Limb (tissue), 2 donors: ENCODE data around the gene MAP3K4.

Experiments
- DNase-seq, 2 donors: peaks; one replicate each; pipeline ENCODE4 v3.0.0-alpha.2; 2016; ENCODE audit errors: extremely low spot score in 2 of 2

Gene MAP3K4

DNA sequence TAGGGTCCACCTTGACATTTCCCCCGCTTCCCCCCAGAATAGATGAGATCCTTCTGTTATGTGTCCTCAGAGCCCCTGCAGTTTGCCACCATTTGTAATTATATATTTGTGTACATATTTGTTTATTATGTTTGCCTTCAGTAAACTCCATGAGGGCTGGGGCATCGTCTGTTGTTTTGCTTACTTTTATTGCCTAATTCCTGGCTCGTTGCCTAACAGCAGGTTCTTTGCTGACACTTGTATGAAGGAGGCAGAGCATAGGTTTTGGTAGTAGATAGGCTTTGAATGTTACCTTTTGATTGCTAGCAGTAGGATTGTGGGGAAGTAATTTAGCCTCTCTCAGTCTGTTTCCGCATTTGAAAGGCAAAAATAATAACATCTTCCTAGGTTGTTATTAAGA lies 9.9 kb downstream of the MAP3K4 start:
- no peak for DNase-seq

DNA sequence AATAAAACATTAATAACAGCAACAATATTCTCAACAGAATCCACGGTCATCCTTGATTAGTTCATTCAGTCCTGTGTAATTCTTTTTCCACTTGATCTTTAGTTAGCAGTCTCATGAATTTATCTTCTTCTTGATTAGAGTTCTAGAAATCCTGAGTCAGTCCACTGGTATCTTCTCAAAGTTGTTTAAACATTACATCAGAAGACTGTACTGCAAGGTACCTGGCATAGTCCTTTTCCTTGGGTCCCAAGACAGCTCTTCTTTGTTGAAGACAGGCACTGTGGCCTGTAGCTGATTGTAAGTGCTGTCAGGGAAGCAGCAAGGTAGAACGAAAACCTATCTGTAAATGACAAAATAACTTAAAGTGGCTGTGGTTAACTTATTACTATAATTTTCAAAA lies 11.8 kb downstream of the MAP3K4 start:
- DNase-seq = no peak

DNA sequence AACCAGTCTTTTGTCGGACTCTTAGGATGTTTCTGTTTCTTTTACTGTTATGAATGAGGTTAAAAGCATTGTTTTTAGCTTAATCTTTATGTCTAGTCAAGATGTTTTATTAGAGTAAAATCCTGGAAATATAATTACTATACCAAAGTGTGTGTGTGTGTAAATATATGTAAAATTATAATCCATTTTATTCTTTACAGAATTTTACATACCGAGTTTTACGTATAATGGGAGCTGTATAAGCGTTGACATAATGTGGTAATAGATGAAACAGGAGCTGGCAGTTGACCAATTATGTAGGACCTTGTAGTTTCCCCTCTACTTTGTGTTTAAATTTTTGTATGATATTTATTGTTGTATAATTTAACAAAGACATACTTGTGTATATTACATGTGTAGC lies 16.7 kb downstream of the MAP3K4 start:
- no peak for DNase-seq

DNA sequence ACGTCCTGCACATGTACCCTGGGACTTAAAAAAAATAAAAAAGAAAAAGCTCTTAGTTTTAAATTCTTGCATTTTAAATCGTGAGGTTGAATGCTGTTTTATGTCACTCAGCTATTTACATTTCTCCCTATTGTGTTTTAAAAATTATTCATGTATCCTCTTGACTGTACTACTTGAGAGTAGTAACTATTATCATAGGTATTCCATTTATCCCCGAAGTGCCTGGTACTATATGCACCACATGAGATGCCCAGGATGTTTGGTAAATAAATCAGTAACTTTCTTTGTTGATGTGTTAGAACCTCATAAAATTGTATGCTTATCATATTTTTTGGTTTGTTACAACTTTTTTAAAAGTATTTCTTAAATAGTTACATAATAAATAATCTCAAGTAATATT lies 18.4 kb downstream of the MAP3K4 start:
- no peak for DNase-seq

DNA sequence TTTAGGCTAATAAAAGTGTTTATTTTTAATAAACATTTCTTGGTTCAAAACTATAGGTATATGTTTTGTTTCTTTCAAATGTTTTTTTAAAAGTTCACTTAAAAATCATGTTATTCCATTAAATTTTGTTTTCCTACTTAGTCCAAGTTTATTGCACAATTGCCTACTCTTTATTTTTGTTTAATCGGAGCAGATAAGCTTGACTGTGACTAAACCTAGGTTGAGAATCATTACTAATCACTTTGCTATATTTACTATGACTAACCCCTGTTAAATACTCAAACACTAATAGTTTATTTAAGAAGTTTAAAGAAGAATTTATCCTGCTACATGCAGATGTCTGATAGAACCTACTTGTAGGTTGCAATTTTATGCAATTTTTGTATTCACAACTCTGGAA lies 18.8 kb downstream of the MAP3K4 start:
- DNase-seq = no peak

DNA sequence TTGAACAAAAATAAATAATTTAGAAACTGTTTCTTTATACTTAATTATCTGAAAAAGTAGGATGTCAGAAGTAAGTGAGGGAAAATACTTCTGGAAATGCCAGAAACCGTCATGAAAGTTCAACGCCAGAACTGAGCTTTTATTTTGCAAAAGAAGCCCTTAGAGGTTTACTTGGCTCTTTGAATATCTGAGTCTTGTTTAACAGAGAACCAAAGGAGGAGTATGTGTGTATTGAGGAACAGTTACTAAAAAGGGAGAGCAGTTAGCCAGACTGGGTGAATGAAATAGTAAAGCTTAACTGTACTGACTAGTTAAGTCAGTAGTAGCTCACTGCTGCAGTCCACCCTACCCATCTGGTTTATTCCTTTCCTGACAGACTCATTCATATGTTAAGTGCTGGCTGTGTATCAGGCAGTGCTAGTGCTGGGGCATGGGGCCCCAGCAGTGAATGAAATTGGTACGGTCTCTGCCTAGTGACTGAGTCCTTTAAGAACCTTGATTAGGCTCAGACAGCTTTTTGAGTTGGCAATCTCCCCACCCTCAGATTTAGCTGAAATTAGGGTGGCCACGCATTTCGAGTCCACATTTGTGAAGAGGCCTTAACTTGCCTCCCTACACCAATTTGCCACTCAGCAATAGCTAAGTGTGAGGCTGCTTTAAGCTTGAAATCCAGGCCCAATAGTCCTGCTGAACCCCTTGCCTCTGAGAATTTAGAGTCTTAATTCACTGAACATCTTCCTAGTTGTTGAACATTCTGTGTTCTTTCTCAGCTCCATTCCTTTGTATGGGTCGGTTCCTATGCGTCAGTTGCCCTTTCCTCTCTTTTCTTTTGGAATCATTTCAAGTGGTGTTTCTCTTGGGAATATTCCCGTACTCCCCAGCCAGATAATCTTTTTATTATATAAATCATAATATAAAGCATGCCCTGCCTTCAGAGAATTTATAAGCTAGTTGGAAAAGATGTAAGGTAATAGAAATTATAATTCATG lies 20.2 kb downstream of the MAP3K4 start:
- DNase-seq = no peak

DNA sequence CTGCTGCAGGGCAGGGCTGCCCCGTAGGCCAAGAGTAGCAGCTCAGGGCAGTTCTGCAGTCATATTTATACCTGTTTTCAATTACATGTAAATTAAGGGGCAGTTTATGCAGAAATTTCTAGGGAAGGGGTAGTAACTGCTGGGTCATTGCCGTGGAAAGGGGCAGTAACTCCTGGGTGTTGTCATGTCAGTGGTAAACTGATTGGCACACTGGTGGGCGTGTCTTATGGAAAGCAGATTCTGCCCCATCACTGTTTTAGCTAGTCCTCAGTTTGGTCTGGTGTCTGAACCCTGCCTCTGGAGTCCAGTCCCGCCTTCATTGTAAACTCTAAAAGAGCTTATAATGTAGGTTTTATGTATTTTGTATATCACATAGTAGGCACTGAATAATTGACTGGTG lies 22.1 kb downstream of the MAP3K4 start:
- DNase-seq = no peak

DNA sequence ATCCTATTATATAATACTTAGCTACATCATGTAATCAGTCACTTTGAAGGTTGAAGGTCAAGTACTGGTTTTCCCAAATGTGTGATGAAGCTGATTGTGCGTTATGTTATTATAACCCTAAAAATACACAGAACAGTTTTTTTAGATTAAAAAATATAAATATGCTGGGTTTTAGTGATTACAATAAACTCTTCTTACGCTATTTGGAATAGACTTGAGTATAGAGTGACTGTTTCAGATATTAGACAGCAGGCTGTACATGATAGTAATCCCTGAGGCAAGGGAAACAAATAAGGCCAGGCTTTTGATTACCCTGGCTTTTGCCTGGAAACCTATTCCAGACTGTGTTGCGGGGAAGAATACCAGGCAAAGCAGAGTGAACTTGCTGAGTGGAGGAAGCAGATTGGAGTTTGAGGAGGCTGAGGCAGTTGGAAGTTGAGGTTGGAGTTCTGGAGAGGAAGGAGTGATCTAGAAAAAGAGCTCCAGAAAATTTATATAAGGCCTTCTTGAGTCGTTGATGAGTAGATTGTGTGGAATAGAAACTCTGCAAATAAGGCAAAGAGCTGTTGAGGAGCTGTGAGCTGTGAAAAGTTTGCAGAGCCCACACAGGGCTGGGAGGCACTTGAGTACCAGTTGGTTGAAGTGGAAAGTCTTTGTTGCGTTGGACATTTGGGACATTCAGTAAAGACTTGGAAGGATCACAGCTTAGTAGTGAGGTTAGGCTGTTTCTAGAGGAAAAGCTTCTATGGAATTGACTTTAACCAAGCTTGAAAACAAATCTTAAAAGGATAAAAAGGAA lies 26.4 kb downstream of the MAP3K4 start:
- DNase-seq = no peak

DNA sequence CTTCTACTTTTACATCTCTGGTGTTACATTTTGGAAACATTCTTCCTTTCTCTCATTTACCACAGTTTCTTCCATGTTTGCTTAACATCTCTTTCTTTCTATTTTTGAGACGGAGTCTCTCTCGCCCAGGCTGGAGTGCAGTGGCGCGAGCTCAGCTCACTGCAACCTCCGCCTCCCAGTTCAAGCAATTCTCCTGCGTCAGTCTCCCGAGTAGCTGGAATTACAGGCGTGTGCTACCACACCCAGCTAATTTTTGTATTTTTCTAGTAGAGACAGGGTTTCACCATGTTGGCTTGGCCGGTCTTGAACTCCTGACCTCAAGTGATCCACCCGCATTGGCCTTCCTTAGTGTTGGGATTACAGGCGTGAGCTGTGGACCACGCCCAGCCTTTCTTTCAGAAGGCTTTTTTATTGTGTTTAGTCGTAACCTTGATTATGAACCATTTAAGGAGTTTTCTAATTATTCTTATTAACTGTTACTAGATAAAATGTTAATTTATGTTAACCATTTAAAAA lies 27.8 kb downstream of the MAP3K4 start:
- DNase-seq = no peak

DNA sequence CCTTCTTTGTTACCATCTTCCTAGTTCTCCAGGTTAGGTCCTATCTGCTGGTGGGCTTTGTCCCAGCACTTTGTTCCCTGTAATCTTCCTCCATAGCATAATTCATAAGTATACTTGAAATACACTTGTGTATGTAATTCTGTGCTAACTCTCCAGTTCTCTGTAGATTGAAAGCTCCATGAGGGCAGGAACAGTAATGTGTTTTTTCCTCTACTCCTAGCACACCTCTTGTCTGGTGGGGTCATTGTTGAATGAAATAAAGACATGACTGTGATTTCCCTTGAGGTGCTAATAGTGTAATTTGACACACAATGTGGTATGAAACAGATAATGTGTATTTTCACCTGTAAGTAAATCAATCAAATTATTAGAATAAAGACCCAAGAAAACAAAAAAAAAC lies 30.0 kb downstream of the MAP3K4 start:
- no peak for DNase-seq

DNA sequence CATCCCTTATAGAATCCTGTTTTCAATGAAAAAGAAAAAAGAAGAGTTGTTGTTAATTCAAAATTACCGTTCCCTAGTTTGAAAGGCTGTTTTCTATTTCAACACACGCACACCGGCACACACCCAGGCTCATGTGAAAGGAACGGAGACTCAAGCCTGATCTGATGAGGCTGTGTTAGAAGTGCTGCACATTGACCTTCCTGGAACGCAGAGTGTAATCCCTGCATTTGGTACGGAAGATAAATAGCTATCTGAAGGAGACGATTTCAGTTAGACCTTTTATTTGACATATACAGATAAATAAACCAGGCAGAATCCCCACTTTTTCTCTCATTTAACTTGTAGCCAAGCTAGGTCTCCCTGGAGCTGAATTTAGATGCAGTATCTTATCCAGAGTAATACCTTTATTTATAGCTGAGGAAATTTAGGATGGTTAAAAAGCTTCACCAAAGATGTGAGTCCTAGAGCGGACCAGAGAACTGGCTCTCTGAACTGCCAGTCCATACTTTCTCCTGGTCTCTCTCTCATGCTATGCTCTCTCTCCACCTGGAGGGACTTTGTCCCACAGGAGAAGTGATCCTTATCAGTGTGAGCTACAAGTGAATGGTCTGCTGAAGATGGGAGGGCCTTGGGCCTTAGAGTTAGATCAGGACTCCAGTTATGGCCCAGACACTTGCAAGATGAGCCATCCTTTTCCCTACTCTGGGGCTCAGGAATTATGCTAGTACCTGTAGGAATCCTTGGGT lies 30.6 kb downstream of the MAP3K4 start:
- no peak for DNase-seq

DNA sequence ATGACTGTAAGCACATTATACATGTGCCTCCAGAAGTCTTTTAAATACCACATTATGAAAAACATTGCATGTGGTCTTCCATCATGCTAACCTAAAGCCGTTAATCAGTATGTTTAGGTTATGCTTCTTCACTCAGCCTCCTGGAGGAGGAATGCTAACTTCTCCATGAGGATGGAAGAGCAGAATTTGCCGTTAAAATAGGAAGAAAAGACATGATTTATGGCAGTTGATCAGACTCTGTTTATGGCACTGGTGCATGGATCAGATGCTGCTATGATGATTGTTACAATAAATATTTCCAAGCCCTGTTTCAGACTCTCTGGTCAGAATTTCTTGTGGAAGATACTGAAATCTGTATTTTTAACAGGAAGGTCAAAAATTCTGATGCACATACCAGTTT lies 31.7 kb downstream of the MAP3K4 start:
- DNase-seq = no peak

DNA sequence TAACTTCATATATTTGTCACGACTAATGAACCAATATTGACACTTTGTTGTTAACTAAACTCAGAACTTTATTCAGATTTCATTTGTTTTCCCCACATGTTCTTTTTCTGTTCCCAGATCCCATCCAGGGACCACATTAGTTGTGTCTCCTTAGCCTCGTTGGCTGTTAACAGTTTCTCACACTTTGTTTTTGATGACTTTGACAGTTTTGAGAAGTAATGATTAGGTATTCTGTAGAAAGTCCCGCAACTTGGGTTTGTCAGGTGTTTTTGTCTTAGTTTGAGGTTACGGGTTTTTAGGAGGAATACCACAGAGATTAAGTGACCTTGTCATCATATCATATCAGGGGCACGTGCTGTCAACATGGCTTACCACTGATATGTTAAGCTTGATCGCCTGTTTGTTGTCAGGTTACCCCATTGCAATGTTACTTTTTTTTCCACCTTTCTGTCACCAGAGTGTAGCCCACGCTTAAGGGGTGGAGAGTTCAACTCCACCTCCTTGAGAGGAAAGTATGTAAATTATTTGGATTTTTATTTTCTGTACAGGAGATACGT lies 32.9 kb downstream of the MAP3K4 start:
- no peak for DNase-seq

DNA sequence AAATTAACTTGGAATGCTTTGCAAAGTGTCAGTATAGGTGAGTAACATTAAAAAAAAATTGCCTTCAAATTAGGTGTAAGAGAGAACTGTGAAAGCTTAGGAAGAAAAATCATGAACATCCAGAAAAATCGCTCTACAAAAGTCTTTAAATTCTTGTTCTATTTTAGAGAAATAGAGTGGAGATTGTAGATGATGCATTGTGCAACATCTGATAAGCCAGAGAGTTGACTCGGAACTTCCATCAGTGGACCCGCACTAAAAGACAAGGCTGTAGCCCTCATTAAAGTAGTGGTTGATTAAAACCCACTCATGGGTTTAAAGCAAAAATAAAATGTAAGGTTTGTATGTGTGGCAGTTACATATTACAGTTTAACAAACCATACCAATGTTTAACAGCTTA lies 35.8 kb downstream of the MAP3K4 start:
- DNase-seq = no peak

DNA sequence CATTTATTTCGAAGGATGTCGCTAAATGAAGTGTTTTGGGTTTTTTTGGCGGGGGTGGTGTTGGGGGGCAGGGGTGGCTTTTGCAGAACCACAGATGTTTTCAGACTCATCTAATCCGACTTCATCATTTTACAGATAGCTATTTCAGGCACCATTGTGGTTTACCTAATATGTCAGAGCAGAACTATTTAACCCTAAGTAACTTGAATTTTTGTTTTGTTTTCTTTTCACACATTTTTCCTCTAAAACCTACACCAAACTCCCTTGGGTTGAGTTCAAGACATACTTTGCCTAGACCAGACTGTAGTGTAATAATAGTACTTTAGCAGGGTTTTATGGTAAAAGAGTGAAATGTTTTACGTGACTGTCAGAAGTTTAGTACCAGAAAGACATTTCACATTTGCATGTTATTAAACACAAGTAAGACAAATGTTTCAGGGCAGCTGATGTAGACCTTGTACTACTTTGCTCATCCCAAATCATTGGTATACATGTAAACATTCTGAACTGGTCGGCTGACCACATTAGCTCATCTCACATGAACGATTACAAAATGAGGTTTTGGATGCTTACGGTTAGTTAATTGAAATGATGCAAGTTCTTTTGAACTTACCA lies 37.7 kb downstream of the MAP3K4 start:
- no peak for DNase-seq

DNA sequence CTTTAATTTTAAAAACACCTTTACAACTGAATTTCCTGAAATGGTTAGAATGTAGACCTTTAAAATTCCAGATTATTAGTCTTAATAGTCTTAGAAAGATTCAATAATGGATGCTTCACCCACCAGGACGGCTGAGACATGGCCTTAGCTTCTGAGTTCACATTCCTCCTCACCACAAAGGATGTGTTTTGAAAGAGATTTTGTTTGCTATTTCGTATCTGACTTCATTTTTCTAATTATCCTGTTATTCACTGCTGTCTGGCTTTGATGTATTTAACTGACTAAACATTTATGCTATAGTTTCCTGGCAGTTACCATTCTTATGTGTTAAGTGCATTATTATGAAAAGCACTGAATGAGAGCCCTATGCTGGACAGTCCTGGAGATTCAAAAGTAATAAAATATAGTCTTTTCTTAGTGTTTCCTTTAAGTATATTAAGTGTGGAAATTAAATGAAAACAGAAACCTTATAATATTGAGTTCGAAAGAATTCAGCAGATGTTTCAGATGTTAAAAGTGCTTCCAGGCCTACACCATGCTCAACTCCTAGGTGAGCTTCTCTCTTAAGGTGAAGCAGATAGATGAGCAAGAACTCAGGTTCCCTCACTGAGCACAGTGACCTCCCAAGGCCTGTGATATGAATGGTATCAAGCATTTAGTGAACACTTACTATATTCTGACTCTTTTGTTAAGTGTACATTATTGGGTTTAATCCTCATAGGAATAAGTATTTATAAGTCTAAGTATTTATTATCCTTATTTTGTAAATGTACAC lies 40.3 kb downstream of the MAP3K4 start:
- DNase-seq = no peak

DNA sequence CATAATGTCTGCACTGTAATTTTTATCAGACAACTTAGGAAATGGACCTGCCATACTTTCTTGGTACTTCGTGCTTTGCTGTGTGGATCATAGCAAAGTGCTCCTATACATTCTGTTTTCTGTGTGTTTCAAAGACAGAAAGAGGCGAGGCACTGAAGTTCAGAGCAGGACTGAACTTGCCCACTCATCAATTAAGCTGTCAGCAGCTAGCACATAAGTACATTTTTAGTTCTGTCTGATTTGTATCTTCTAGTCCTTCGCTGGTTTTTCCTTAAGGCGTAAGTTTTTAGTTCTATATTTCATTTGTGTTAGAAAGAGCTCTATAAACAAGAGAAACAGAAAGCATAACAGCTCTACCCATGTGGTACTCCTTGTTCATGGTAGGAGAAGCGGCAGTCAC lies 42.1 kb downstream of the MAP3K4 start:
- DNase-seq = no peak

DNA sequence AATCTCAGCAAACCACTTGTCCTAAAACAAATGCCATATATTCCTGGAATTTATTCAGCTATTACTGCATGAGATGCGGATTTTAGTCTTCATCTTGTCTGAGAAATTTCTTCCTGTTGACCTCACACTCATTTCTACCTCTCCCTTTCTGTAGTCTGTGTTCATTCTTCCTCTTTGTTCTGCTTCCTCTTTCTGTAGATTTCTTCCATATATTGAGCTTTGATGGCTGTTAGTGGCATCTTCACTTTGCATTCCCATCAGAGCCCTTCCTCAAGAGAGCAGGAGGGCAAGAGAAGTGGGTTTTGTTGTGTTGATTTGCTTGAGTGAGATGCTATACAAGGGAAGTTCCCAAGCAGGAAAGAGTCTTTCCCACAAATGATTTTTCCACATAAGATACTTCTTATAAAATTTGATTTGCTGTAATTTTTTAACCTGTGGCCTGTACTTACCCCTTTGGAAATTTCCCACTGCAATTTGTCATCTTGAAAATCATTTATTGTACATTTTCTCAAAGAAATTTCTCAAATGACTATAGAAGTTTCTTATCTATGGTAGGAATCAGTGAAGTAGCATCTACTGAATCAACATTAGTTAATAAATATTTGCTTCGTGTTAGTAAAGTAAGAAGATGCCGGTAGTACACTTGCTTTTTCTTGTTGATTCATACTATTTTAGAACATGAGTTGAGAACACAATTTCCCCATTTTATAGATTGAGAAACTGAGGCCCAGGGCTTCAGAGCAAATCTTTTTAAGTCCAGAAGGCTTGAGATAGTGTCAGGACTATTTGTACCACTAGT lies 43.8 kb downstream of the MAP3K4 start:
- no peak for DNase-seq

DNA sequence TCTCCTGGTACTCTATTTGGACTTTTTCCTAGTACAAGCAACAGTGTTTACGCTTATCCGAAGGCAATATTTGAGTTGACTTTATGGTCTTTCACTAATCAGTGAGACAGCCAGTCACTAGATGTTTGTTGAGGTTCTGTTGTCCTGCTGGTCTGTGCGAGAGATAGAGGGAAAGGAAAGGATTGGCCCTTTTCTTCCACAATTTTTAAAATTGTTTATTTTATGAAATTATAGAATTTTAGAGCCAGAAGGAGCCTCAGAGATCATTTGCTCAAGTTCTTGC lies 44.4 kb downstream of the MAP3K4 start:
- DNase-seq = no peak

DNA sequence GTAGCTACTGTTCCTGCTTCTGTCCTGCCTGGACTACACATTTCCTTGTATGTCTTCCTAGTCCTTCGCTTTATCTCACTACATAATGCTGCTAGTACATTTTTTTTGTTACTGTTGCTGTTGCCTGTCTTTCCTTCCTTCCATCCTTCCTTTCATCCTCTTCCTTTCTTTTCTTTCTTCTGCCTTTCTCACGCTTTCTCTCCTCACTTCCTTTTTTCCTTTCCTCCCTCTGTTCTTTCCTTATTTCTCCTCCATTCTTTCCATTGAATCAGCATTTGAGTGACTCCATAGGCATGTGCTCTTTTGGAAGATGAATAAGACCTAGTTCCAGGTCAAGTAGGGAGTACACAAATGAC lies 46.3 kb downstream of the MAP3K4 start:
- DNase-seq = no peak
